ENCODE data around the gene ARSK. TPM values are rescaled to one million over a fixed set of nuclear protein-coding genes. Genes with fewer than 3 reads are reported as not detected.
A peak's percentile ranks its signal among the peaks of the same experiment; 100 is the strongest.
"Not testable (repeated sequence)": the region's sequence is repeated elsewhere in the genome, so short reads cannot be mapped to it uniquely, and the experiment has no call there.

ARSK gene
- polyA plus RNA-seq, 10 donors = 7.1 to 13.6 (median 8.7) TPM

GRCh38 chr5:95620870-95621838 lies 66.3 kb downstream of the ARSK start:
- DNase-seq = peak in 2 of 3 donors; percentile 36 to 77

DNA sequence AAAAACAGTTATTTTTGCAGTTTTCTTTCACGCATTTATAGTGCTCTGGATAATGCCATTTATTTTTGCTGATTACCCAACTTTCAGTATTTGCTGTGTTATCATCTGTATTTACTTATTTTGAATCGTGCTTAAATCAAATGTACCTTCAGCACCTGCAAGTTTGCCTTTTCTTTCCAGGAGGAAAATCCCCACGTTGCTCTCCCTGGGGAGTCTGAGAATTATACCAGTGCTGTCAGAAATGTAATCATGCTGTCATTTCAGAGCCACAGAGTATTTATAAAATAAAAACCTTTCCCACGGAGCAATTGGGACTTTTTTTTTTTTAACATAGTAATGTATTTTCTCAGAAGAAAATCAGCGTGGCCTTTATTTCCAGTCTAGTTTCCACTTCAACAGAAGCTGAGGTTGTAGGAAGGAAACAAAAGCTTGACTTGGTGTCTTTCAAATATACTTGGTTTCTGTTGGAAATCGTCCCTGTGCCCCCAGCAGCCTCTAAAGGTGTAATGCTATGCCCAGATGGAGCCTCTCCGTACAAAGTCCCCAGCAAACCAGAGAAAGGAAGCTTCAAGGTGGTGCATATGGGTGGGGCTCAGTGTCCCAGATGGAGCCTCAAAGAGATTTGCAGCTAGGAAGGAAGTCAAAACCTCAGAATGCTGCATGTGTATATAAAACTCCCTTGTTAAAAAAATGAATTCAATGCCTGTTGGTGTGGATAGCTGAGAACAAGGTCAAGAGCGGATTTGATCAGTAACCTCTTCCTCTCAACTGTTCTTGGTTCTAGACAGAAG lies 67.1 kb downstream of the ARSK start:
- no peak for DNase-seq

GRCh38 chr5:95623706-95624105 lies 68.8 kb downstream of the ARSK start:
- no peak for DNase-seq

DNA sequence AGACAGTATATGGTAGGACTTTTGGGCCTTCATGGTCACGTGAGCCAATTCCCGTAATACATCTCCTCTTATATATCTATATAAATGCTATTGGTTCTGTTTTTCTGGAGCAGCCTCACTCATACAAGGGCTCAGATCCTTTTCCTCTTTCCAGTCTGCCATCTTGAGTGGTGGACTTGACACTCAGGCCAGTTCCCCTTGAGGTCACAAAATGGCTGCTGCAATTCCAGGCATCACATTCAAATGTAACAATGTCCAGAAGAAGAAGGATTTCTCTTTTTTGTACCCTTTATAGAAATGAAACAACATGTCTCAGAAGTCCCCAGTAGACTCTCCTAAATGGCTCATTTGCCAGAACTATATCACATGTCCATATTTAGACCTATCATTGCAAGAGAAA lies 69.5 kb downstream of the ARSK start:
- DNase-seq = no peak

- DNase-seq = no peak
Measured at GRCh38 chr5:95626701-95627100, 71.8 kb downstream of the ARSK start.

GRCh38 chr5:95627971-95628810 lies 73.3 kb downstream of the ARSK start:
- DNase-seq = no peak

GRCh38 chr5:95628933-95629332 lies 74.0 kb downstream of the ARSK start:
- DNase-seq = no peak

DNA sequence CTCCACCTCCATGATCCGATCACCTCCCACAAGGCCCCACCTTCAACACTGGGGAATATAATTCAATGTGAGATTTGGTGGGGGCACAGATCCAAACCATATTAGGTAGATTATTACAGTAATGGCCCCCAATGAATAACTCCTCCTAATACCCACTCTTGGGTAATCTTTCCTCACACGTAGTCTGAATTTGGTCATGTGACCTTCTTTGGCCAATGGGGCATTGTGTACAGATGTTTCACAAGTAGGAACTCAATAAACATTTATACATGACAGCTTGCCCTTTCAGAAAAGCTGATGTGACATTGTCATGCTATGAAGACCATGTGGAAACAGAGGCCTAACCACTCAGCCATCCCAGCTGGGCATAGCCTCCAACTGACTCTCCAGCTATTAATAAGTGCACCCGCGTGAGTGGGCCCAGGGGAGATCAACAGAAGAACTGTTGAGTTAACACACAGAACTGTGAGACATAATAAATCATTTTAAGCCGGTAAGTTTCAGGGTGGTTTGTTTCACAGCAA lies 75.6 kb downstream of the ARSK start:
- DNase-seq = no peak

- no peak for DNase-seq
Measured at GRCh38 chr5:95631255-95631958, 76.5 kb downstream of the ARSK start.

GRCh38 chr5:95631991-95632675 lies 77.2 kb downstream of the ARSK start:
- DNase-seq = no peak

- DNase-seq = not testable (repeated sequence)
Measured at GRCh38 chr5:95632942-95633341, 78.0 kb downstream of the ARSK start.

GRCh38 chr5:95633671-95634070 lies 78.8 kb downstream of the ARSK start:
- no peak for DNase-seq

DNA sequence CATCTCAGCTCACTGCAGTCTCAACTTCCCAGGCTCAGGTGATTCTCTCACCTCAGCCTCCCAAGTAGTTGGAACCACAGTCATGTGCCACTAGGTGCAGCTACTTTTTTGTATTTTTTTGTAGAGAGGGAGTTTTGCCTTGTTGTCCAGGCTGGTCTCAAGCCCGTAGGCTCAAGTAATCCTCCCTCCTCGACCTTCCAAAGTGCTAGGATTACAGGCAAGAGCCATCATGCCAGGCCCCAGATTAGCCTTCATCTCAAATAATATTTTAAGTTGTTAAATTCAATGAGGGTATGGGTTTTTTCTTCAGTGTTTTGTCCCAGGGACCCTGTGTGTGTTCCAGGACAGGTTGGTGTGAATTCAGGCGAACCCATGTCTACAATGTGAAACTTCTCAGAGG lies 79.2 kb downstream of the ARSK start:
- DNase-seq = no peak

- DNase-seq = no peak
Measured at GRCh38 chr5:95638632-95639031, 83.7 kb downstream of the ARSK start.

GRCh38 chr5:95641741-95642220 lies 86.9 kb downstream of the ARSK start:
- no peak for DNase-seq

DNA sequence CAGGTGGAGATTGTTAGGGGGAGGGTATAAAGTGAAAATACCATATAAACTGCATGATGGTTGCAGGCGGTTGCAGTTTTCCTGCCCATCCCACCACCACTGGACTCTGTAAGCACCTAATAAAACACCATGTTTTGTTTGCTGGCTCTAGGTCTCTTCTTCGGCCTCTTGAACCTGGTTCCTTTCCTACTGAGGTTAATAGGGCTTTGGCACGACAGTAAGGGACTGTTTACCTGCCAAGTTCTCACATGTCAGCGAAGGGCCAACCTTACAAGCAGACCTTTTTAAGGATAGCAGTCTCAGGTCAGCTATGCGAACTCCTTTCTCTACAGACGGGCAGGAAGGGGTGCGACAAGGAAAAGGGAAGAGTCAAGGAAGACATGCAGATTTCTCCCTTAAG lies 88.3 kb downstream of the ARSK start:
- no peak for DNase-seq

GRCh38 chr5:95644351-95645042 lies 89.6 kb downstream of the ARSK start:
- DNase-seq = peak in 2 of 3 donors; percentile 59 to 78

- not testable (repeated sequence) for DNase-seq
Measured at GRCh38 chr5:95646226-95646568, 91.3 kb downstream of the ARSK start.
